ENCODE results near the gene PRG3.

DNA sequence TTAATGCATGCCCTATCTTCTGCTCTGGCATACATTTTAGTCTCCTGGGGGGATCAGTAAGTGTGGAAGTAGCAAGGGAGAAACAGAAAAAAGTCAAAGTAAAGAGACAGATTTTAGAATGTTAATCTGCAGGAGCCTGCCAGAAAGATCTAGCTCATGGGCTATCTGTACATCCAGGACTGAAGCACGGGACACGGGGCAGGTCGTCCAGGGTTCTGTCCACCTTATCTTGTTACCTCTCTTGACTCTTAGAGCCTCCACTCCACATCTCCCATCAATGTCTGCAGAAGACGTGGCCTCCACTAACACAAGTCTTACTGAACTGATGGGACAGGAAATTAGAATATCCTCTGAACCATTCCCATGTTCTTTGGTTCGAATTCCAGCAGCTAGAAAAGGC is 47.7 kb upstream of the PRG3 start:
- TF ChIP-seq POLR2A (IDR thresholded peaks at IDR 0.05; ENCODE audit: low read depth) (no peak), EP300 (IDR thresholded peaks at IDR 0.05) (no peak)

Measured in esophagus muscularis mucosa (tissue), 2 donors.